ENCODE data around the gene ADGRB3.
"Not testable (repeated sequence)": the region's sequence is repeated elsewhere in the genome, so short reads cannot be mapped to it uniquely, and the experiment has no call there.

ADGRB3 gene

GRCh38 chr6:68859233-68859632 lies 224.2 kb downstream of the ADGRB3 start:
- DNase-seq = no peak

- DNase-seq = no peak
These were observed 233.6 kb downstream of the ADGRB3 start for GRCh38 chr6:68868646-68869045.

GRCh38 chr6:68873236-68873635 lies 238.2 kb downstream of the ADGRB3 start:
- DNase-seq = no peak

- DNase-seq = no peak
These were observed 239.7 kb downstream of the ADGRB3 start for GRCh38 chr6:68874747-68875146.

GRCh38 chr6:68875403-68875802 lies 240.3 kb downstream of the ADGRB3 start:
- DNase-seq = no peak

- DNase-seq = no peak
These were observed 241.9 kb downstream of the ADGRB3 start for GRCh38 chr6:68876792-68877493.

- DNase-seq = no peak
These were observed 245.2 kb downstream of the ADGRB3 start for GRCh38 chr6:68880050-68880813.

- DNase-seq = not testable (repeated sequence)
These were observed 248.2 kb downstream of the ADGRB3 start for GRCh38 chr6:68883325-68883724.

- DNase-seq = no peak
These were observed 256.3 kb downstream of the ADGRB3 start for GRCh38 chr6:68891419-68891818.

- DNase-seq = no peak
These were observed 257.4 kb downstream of the ADGRB3 start for GRCh38 chr6:68892452-68892851.

- DNase-seq = no peak
These were observed 260.8 kb downstream of the ADGRB3 start for GRCh38 chr6:68895929-68896328.

- no peak for DNase-seq
These were observed 266.0 kb downstream of the ADGRB3 start for GRCh38 chr6:68901044-68901443.

GRCh38 chr6:68911334-68911733 lies 276.3 kb downstream of the ADGRB3 start:
- no peak for DNase-seq

- no peak for DNase-seq
These were observed 276.7 kb downstream of the ADGRB3 start for GRCh38 chr6:68911811-68912210.

- DNase-seq = not testable (repeated sequence)
These were observed 277.7 kb downstream of the ADGRB3 start for GRCh38 chr6:68912805-68913204.

- no peak for DNase-seq
These were observed 280.5 kb downstream of the ADGRB3 start for GRCh38 chr6:68915586-68915985.

- DNase-seq = no peak
These were observed 284.5 kb downstream of the ADGRB3 start for GRCh38 chr6:68919537-68919936.

- DNase-seq = no peak
These were observed 306.3 kb downstream of the ADGRB3 start for GRCh38 chr6:68941345-68941744.

- no peak for DNase-seq
These were observed 312.6 kb downstream of the ADGRB3 start for GRCh38 chr6:68947721-68948120.

GRCh38 chr6:68951270-68951669 lies 316.2 kb downstream of the ADGRB3 start:
- DNase-seq = no peak

GRCh38 chr6:68958327-68958726 lies 323.2 kb downstream of the ADGRB3 start:
- no peak for DNase-seq

GRCh38 chr6:68967549-68968300 lies 332.6 kb downstream of the ADGRB3 start:
- peak; percentile 17 for DNase-seq

- no peak for DNase-seq
These were observed 333.2 kb downstream of the ADGRB3 start for GRCh38 chr6:68968301-68968649.

GRCh38 chr6:68973066-68973465 lies 338.0 kb downstream of the ADGRB3 start:
- DNase-seq = no peak

All from CD4-positive, alpha-beta T cell treated with Interferon gamma for 1 hour (primary cell).